HL-60 (cell line): ENCODE results near the gene SH3RF3.

Experiments used
- GABPA ChIP-seq: IDR thresholded peaks from 2 replicates; pipeline ENCODE4 v1.6.1; 2012; ENCODE audit warnings: low read depth
- POLR2AphosphoS5 ChIP-seq: IDR thresholded peaks from 2 replicates; pipeline ENCODE4 v1.6.1; 2012; ENCODE audit warnings: low read depth
- TF ChIP-seq, protein P1 (sequence below): IDR thresholded peaks from one replicate; pipeline ENCODE4 v1.5.1; 2011; ENCODE audit warnings: low read length, control low read depth, inconsistent platforms; ENCODE audit not compliant: insufficient read depth
- TF ChIP-seq, protein P2 (sequence below): IDR thresholded peaks from 2 replicates; pipeline ENCODE4 v1.6.1; 2012; ENCODE audit warnings: low read depth; ENCODE audit not compliant: insufficient replicate concordance

DNA sequence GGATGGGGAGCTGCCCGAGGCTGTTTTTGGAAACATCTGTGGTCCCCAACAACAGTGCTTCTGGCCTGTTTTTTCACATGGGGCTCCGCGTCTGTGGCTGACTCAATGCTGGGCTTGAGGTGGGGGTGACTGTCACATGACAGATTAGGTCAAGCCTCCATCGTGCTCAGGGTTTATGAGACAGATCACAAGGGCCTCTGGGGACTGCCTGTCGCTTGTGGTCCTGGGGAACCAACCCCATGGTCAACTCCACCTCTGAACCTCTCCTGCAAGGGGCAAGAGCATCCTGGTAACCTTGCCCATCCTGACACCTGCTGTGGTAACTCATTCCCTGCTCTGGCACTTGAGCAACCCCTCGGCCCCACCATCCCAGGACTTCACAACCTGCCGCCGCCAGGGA is 47.6 kb upstream of the SH3RF3 start:
- TF ChIP-seq, protein P1, sequence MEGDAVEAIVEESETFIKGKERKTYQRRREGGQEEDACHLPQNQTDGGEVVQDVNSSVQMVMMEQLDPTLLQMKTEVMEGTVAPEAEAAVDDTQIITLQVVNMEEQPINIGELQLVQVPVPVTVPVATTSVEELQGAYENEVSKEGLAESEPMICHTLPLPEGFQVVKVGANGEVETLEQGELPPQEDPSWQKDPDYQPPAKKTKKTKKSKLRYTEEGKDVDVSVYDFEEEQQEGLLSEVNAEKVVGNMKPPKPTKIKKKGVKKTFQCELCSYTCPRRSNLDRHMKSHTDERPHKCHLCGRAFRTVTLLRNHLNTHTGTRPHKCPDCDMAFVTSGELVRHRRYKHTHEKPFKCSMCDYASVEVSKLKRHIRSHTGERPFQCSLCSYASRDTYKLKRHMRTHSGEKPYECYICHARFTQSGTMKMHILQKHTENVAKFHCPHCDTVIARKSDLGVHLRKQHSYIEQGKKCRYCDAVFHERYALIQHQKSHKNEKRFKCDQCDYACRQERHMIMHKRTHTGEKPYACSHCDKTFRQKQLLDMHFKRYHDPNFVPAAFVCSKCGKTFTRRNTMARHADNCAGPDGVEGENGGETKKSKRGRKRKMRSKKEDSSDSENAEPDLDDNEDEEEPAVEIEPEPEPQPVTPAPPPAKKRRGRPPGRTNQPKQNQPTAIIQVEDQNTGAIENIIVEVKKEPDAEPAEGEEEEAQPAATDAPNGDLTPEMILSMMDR, result no peak
- TF ChIP-seq POLR2AphosphoS5 (no peak), GABPA (no peak)
- TF ChIP-seq, protein P2, sequence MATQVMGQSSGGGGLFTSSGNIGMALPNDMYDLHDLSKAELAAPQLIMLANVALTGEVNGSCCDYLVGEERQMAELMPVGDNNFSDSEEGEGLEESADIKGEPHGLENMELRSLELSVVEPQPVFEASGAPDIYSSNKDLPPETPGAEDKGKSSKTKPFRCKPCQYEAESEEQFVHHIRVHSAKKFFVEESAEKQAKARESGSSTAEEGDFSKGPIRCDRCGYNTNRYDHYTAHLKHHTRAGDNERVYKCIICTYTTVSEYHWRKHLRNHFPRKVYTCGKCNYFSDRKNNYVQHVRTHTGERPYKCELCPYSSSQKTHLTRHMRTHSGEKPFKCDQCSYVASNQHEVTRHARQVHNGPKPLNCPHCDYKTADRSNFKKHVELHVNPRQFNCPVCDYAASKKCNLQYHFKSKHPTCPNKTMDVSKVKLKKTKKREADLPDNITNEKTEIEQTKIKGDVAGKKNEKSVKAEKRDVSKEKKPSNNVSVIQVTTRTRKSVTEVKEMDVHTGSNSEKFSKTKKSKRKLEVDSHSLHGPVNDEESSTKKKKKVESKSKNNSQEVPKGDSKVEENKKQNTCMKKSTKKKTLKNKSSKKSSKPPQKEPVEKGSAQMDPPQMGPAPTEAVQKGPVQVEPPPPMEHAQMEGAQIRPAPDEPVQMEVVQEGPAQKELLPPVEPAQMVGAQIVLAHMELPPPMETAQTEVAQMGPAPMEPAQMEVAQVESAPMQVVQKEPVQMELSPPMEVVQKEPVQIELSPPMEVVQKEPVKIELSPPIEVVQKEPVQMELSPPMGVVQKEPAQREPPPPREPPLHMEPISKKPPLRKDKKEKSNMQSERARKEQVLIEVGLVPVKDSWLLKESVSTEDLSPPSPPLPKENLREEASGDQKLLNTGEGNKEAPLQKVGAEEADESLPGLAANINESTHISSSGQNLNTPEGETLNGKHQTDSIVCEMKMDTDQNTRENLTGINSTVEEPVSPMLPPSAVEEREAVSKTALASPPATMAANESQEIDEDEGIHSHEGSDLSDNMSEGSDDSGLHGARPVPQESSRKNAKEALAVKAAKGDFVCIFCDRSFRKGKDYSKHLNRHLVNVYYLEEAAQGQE, result no peak
